B cell (primary cell): Measurements from ENCODE around the gene ADAMTS5.

Experiments
- EZH2 ChIP-seq: IDR thresholded peaks from 2 replicates; pipeline ENCODE4 v1.6.1; 2012; ENCODE audit warnings: borderline replicate concordance, low read depth, mild to moderate bottlenecking, moderate library complexity, low read length; ENCODE audit not compliant: insufficient read depth, poor library complexity, severe bottlenecking
- TF ChIP-seq, protein P1 (sequence below): fragments of 200-600 bp; IDR thresholded peaks from one replicate; pipeline ENCODE4 v1.8.0; 2022; ENCODE audit warnings: antibody characterized with exemption, mild to moderate bottlenecking

GRCh38 chr21:26982767-26983166, 15.9 kb upstream of the ADAMTS5 start:
- TF ChIP-seq, protein P1, sequence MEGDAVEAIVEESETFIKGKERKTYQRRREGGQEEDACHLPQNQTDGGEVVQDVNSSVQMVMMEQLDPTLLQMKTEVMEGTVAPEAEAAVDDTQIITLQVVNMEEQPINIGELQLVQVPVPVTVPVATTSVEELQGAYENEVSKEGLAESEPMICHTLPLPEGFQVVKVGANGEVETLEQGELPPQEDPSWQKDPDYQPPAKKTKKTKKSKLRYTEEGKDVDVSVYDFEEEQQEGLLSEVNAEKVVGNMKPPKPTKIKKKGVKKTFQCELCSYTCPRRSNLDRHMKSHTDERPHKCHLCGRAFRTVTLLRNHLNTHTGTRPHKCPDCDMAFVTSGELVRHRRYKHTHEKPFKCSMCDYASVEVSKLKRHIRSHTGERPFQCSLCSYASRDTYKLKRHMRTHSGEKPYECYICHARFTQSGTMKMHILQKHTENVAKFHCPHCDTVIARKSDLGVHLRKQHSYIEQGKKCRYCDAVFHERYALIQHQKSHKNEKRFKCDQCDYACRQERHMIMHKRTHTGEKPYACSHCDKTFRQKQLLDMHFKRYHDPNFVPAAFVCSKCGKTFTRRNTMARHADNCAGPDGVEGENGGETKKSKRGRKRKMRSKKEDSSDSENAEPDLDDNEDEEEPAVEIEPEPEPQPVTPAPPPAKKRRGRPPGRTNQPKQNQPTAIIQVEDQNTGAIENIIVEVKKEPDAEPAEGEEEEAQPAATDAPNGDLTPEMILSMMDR: no peak
- TF ChIP-seq EZH2: no peak
